Measurements from ENCODE around the gene WDR72. TPM values are rescaled to one million over a fixed set of nuclear protein-coding genes. Genes with fewer than 3 reads are reported as not detected.

The WDR72 gene
- total and polyA plus RNA-seq, 2 of the 4 experiments (the other 2 are of a cell fraction), result not detected

GRCh38 chr15:53522991-53523390 lies 236.5 kb downstream of the WDR72 start:
- Histone ChIP-seq H4K8ac (ENCODE audit: low read depth in 2 of 2, low read length in 2 of 2) (no peak overlapping the region), H3K9me3 (ENCODE audit: control insufficient read depth, insufficient read depth, low read length) (peaks cover 12% of the 10 kb centered on the region; the same call in 1 of the 2 replicates), H3K27ac (ENCODE audit: insufficient read depth, low read length) (no peak overlapping the region), H3K4me2 (ENCODE audit: low read depth, low read length) (no peak overlapping the region), H3K56ac (ENCODE audit: extremely low read depth, insufficient read depth, low read length) (no peak overlapping the region), H3K4me1 (ENCODE audit: control insufficient read depth, insufficient read depth, low read length) (no peaks in the 10 kb centered on the region), H3K4me3 (ENCODE audit: insufficient read depth, low read depth, low read length) (no peak overlapping the region), H2BK120ac (ENCODE audit: low read depth, low read length) (no peak overlapping the region), H2AFZ (replicated peaks; ENCODE audit: low read length, poor library complexity) (no peak overlapping the region), H3K27me3 (ENCODE audit: control insufficient read depth, insufficient read depth, low read length) (no peaks in the 10 kb centered on the region), H2AK5ac (ENCODE audit: low read depth, low read length) (no peak overlapping the region), H4K5ac (ENCODE audit: low read depth, low read length) (no peak overlapping the region), H2BK15ac (ENCODE audit: low read depth, low read length) (no peak overlapping the region), H4K20me1 (ENCODE audit: insufficient read depth, low read length) (no peaks in the 10 kb centered on the region), H2BK20ac (ENCODE audit: low read depth, low read length) (no peak overlapping the region), H3K36me3 (ENCODE audit: control insufficient read depth, insufficient read depth, low read length) (no peaks in the 10 kb centered on the region), H3K79me1 (ENCODE audit: low read depth in 1 of 2, low read length in 2 of 2) (no peaks in the 10 kb centered on the region), H4K91ac (ENCODE audit: insufficient read depth, low read depth, low read length) (no peak overlapping the region), H2BK5ac (ENCODE audit: low read depth, low read length, poor library complexity, severe bottlenecking) (no peak overlapping the region), H3K9me1 (ENCODE audit: insufficient read depth, low read length) (no peaks in the 10 kb centered on the region), H3K4ac (ENCODE audit: low read depth, low read length) (no peak overlapping the region), H3K9ac (ENCODE audit: low read depth, low read length) (no peak overlapping the region), H3K18ac (ENCODE audit: low read depth, low read length) (no peak overlapping the region), H3K23ac (ENCODE audit: low read depth, low read length) (no peak overlapping the region), H3K14ac (replicated peaks; ENCODE audit: low read depth, low read length) (no peak overlapping the region), H2AK9ac (replicated peaks; ENCODE audit: low read depth, low read length, poor library complexity) (no peak overlapping the region)
- dilution Hi-C loops (cut with HindIII; ENCODE audit: low sequenced_read_pairs, unreplicated experiment) (no loop called here), intact Hi-C loops (cut with micrococcal nuclease) (no loop called here), in situ Hi-C loops (cut with MboI; ENCODE audit: low sequenced_read_pairs) (no loop called here)
- CTCF ChIA-PET, result interaction anchor here (0.6 kb wide), 1 partner anchor 559 kb away, joined by 5 read pairs; no protein-coding TSS in a partner anchor
- ATAC-seq (ENCODE audit: low read depth), result no peak
- no CpG with 5 or more reads among the region's 3 CpGs for WGBS, 2 experiments (ENCODE audit: extremely low coverage in 2 of 2, insufficient read length in 1 of 2)
- TF ChIP-seq CEBPB (IDR thresholded peaks at IDR 0.05; ENCODE audit: low read depth, low read length) (no peak), FOS (IDR thresholded peaks at IDR 0.05; ENCODE audit: low read depth, low read length) (no peak), BHLHE40 (IDR thresholded peaks at IDR 0.05; ENCODE audit: low read depth, low read length) (no peak), RAD21 (IDR thresholded peaks at IDR 0.05; ENCODE audit: low read length) (no peak), USF2 (IDR thresholded peaks at IDR 0.05; ENCODE audit: low read depth, low read length) (no peak), RCOR1 (IDR thresholded peaks at IDR 0.05; ENCODE audit: insufficient replicate concordance, low read length) (no peak), POLR2A (IDR thresholded peaks at IDR 0.05; ENCODE audit: low read depth, low read length) (no peak), CTCF (conservative IDR thresholded peaks at IDR 0.05; ENCODE audit: low read depth, low read length) (no peak), MAZ (IDR thresholded peaks at IDR 0.05; ENCODE audit: borderline replicate concordance, low read depth, low read length) (no peak), MXI1 (IDR thresholded peaks at IDR 0.05; ENCODE audit: borderline replicate concordance, low read depth, low read length) (no peak)
- BruUV-seq (replicated peaks), result no TSS peak
- no peak for DNase-seq
- POLR2A ChIA-PET (ENCODE audit: unreplicated experiment), result no interaction called here

Measured in IMR-90 (cell line).